ENCODE measurements around the gene STPG1.
A peak's percentile ranks its signal among the peaks of the same experiment; 100 is the strongest.

DNA sequence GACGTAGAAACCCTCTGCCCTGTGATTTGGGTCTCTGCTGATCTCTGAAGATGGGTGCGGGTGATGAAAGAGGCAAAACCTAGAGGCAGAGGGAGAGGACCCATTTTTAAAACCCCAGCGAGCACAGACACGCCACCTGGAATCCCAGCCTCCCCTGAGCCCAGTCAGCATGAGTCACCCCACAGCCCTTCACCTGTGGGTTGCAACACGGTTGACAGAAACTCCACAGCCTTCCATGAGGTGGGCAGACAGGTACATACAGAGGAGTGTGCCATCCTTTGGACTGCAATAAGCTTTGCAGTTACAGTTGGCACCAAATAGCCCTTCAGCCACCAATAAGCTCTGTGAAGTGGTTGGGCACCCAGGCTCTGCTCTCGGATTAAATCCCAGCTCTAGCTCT is 96.5 kb downstream of the STPG1 start:
- TF ChIP-seq, protein P1, sequence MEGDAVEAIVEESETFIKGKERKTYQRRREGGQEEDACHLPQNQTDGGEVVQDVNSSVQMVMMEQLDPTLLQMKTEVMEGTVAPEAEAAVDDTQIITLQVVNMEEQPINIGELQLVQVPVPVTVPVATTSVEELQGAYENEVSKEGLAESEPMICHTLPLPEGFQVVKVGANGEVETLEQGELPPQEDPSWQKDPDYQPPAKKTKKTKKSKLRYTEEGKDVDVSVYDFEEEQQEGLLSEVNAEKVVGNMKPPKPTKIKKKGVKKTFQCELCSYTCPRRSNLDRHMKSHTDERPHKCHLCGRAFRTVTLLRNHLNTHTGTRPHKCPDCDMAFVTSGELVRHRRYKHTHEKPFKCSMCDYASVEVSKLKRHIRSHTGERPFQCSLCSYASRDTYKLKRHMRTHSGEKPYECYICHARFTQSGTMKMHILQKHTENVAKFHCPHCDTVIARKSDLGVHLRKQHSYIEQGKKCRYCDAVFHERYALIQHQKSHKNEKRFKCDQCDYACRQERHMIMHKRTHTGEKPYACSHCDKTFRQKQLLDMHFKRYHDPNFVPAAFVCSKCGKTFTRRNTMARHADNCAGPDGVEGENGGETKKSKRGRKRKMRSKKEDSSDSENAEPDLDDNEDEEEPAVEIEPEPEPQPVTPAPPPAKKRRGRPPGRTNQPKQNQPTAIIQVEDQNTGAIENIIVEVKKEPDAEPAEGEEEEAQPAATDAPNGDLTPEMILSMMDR (conservative IDR thresholded peaks at IDR 0.05 in 1 of 2, IDR thresholded peaks at IDR 0.05 in 1 of 2; ENCODE audit: extremely low read depth in 1 of 2, insufficient read depth in 1 of 2, low read depth in 1 of 2, low read length in 2 of 2) = peak; percentile 22 to 44
- TF ChIP-seq EZH2 (IDR thresholded peaks at IDR 0.05; ENCODE audit: borderline replicate concordance, low read length) = no peak

All from mammary epithelial cell (primary cell).